ENCODE data around the gene BORA. TPM values are rescaled to one million over a fixed set of nuclear protein-coding genes. Genes with fewer than 3 reads are reported as not detected.

Gene BORA
- polyA plus RNA-seq (2013, experiment 1 of 2) = 12.2 TPM
- 12.1 TPM for polyA plus RNA-seq (2013, experiment 2 of 2)

DNA sequence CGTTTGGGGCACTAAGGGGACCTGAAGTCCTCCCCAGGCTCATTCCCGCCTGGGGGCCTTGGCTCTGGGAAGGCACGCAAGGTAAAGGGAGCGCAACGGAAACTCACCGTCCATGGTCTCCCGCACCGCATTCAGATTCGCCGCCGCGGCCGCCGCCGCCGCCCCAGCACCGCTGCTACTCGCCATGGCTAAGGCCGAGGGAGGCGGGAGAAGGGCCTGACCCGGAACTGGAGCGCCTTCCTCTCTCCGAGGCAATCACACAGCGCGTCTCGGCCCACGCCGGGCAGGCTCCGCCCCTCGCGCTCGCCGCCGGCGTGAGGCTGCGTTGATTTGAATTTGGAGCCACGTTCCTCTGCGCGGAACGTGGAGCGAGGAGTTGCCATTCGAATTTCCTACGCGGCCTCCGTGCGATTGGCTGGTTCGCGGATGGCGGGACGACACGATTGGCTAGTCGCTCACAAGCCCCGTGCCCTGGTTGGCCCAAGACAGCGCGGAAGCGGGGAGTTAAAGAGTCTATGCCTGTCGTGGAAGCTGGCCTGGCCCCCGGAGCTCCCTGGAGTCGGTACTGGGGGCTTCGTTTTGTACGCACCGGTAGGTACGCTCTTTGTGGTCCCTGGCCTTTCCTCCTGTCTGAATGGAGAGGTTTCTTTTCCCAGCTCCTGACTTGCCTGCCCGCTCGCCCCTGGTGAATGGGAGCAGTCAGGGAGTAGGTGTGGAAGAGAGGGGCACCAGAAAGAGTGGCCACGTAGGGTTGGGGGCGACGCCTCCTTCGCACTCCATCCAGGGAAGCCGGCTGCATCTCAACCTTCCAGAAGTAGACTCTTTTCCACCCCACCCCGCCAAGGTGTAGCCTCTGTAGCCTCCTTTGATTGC, at the start of gene BORA, which contains the start of gene MZT1:
TSS of gene BORA (plus strand) at position 507 of the 873 bp plus-strand sequence. CDS start 1,018 bp downstream, outside the sequence.
TSS of gene MZT1 (minus strand) at position 213 of the 873 bp plus-strand sequence. CDS start at position 186, 27 bp downstream.
- H3K4me3 ChIP-seq (ENCODE audit: low read length) = peak within 1 kb of the TSS; percentile 91
- H4K8ac ChIP-seq (ENCODE audit: low read depth, low read length) = no peak within 1 kb of the TSS
- H3K18ac ChIP-seq (ENCODE audit: low read length) = peak within 1 kb of the TSS; percentile 86
- no peaks in the 10 kb centered on the region for H3K27me3 ChIP-seq (ENCODE audit: insufficient read depth, low read length, poor library complexity)
- peak within 1 kb of the TSS; percentile 95 for H3K9ac ChIP-seq (ENCODE audit: low read length)
- no peaks in the 10 kb centered on the region for H3K4me1 ChIP-seq (ENCODE audit: control insufficient read depth, low read depth, low read length)
- H3K56ac ChIP-seq (ENCODE audit: low read length) = peak within 1 kb of the TSS; percentile 99
- H2BK120ac ChIP-seq (ENCODE audit: low read depth, low read length) = no peak within 1 kb of the TSS
- peak within 1 kb of the TSS; percentile 74 for H3K27ac ChIP-seq (ENCODE audit: low read depth, low read length)
- no peak within 1 kb of the TSS for H2BK15ac ChIP-seq (replicated peaks; ENCODE audit: low read depth)
- WGBS (ENCODE audit: extremely low coverage, insufficient coverage, low lambda C conversion rate) = no CpG with 5 or more reads among the region's 71 CpGs
- peak within 1 kb of the TSS; percentile 39 for H3K23ac ChIP-seq (ENCODE audit: low read length)
- peak within 1 kb of the TSS; percentile 62 for H2BK5ac ChIP-seq (ENCODE audit: low read length)
- H3K79me2 ChIP-seq (ENCODE audit: control insufficient read depth, insufficient read depth, low read length) = peaks cover 32% of the 10 kb centered on the region
- peak within 1 kb of the TSS; percentile 90 for H3K4me2 ChIP-seq (ENCODE audit: low read length)
- H3K4ac ChIP-seq (ENCODE audit: low read depth, low read length) = peak within 1 kb of the TSS; percentile 60
- no peak within 1 kb of the TSS for H4K5ac ChIP-seq (ENCODE audit: low read length)
- peak; percentile 98 for DNase-seq
- H2AK5ac ChIP-seq (ENCODE audit: low read length) = no peak within 1 kb of the TSS
- H3K79me1 ChIP-seq (ENCODE audit: low read length) = peaks cover 8% of the 10 kb centered on the region
- H3K36me3 ChIP-seq (ENCODE audit: control insufficient read depth, insufficient read depth, low read length) = no peaks in the 10 kb centered on the region

- Histone ChIP-seq H3K4me3 (ENCODE audit: low read length) (no peak overlapping the region), H3K4me1 (ENCODE audit: control insufficient read depth, low read depth, low read length) (no peaks in the 10 kb centered on the region), H2AK5ac (ENCODE audit: low read length) (no peak overlapping the region), H3K27me3 (ENCODE audit: insufficient read depth, low read length, poor library complexity) (no peaks in the 10 kb centered on the region), H3K9ac (ENCODE audit: low read length) (no peak overlapping the region), H3K27ac (ENCODE audit: low read depth, low read length) (no peak overlapping the region), H3K4me2 (ENCODE audit: low read length) (no peak overlapping the region), H2BK15ac (replicated peaks; ENCODE audit: low read depth) (no peak overlapping the region), H3K79me2 (ENCODE audit: control insufficient read depth, insufficient read depth, low read length) (no peaks in the 10 kb centered on the region), H3K18ac (ENCODE audit: low read length) (no peak overlapping the region), H3K56ac (ENCODE audit: low read length) (no peak overlapping the region), H4K5ac (ENCODE audit: low read length) (no peak overlapping the region), H3K36me3 (ENCODE audit: control insufficient read depth, insufficient read depth, low read length) (no peaks in the 10 kb centered on the region), H2BK5ac (ENCODE audit: low read length) (no peak overlapping the region), H3K23ac (ENCODE audit: low read length) (no peak overlapping the region), H2BK120ac (ENCODE audit: low read depth, low read length) (no peak overlapping the region), H3K79me1 (ENCODE audit: low read length) (no peaks in the 10 kb centered on the region), H4K8ac (ENCODE audit: low read depth, low read length) (no peak overlapping the region), H3K4ac (ENCODE audit: low read depth, low read length) (no peak overlapping the region)
- WGBS (ENCODE audit: extremely low coverage, insufficient coverage, low lambda C conversion rate) = no CpG with 5 or more reads among the region's 1 CpG
- no peak for DNase-seq
Measured at GRCh38 chr13:72678312-72678711, 49.4 kb upstream of the BORA start.

DNA sequence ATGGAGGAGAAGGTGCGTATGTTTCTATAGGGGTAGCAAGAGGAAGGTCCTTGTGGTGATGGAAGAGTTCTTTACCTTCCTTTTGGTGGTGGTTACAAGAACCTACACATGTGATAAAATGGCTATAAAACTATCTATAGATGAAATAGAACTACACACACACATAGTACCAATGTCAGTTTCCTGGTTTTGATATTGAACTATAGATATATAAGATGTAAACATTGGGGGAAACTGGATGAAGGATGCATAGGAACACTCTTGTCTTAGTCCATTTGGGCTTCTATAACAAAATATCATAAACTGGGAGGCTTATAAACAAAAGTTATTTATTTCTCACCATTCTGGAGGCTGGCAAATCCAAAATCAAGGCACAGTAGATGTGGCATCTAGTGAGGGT, 47.4 kb upstream of the BORA start:
- WGBS (ENCODE audit: extremely low coverage, insufficient coverage, low lambda C conversion rate) = no CpG with 5 or more reads among the region's 1 CpG
- H2BK120ac ChIP-seq (ENCODE audit: low read depth, low read length) = no peak overlapping the region
- H3K27ac ChIP-seq (ENCODE audit: low read depth, low read length) = no peak overlapping the region
- no peak overlapping the region for H2BK5ac ChIP-seq (ENCODE audit: low read length)
- no peaks in the 10 kb centered on the region for H3K36me3 ChIP-seq (ENCODE audit: control insufficient read depth, insufficient read depth, low read length)
- no peak overlapping the region for H3K4me3 ChIP-seq (ENCODE audit: low read length)
- H3K4me2 ChIP-seq (ENCODE audit: low read length) = no peak overlapping the region
- no peak overlapping the region for H3K9ac ChIP-seq (ENCODE audit: low read length)
- no peaks in the 10 kb centered on the region for H3K79me2 ChIP-seq (ENCODE audit: control insufficient read depth, insufficient read depth, low read length)
- no peak overlapping the region for H4K8ac ChIP-seq (ENCODE audit: low read depth, low read length)
- no peaks in the 10 kb centered on the region for H3K4me1 ChIP-seq (ENCODE audit: control insufficient read depth, low read depth, low read length)
- H3K18ac ChIP-seq (ENCODE audit: low read length) = no peak overlapping the region
- H2BK15ac ChIP-seq (replicated peaks; ENCODE audit: low read depth) = no peak overlapping the region
- no peak overlapping the region for H3K4ac ChIP-seq (ENCODE audit: low read depth, low read length)
- no peak overlapping the region for H2AK5ac ChIP-seq (ENCODE audit: low read length)
- H3K27me3 ChIP-seq (ENCODE audit: insufficient read depth, low read length, poor library complexity) = no peaks in the 10 kb centered on the region
- H4K5ac ChIP-seq (ENCODE audit: low read length) = no peak overlapping the region
- no peak for DNase-seq
- no peak overlapping the region for H3K56ac ChIP-seq (ENCODE audit: low read length)
- H3K79me1 ChIP-seq (ENCODE audit: low read length) = no peaks in the 10 kb centered on the region
- H3K23ac ChIP-seq (ENCODE audit: low read length) = no peak overlapping the region

DNA sequence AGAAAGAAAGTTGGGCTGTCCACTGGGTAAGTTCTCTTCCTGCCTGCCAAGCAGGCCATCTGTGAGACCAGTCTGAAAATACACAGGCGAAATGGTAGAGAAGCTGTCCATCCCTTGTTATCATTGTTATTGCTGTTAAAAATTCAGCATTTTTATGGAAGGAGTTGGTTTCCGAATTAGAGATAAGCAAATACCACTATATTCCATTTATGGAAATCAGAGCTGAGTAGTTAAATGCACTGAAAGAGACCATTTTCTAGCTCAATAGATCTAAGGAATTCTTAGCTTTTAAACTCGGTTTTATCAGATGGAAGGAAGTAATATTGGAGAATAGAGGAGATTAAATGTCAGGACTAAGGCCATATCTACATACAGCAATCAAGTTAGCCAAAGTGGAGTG, 41.0 kb upstream of the BORA start:
- no peak overlapping the region for H3K23ac ChIP-seq (ENCODE audit: low read length)
- WGBS (ENCODE audit: extremely low coverage, insufficient coverage, low lambda C conversion rate) = no CpG with 5 or more reads among the region's 3 CpGs
- H2AK5ac ChIP-seq (ENCODE audit: low read length) = no peak overlapping the region
- no peaks in the 10 kb centered on the region for H3K27me3 ChIP-seq (ENCODE audit: insufficient read depth, low read length, poor library complexity)
- no peak overlapping the region for H3K18ac ChIP-seq (ENCODE audit: low read length)
- no peak for DNase-seq
- no peak overlapping the region for H3K4me3 ChIP-seq (ENCODE audit: low read length)
- no peak overlapping the region for H3K9ac ChIP-seq (ENCODE audit: low read length)
- no peak overlapping the region for H2BK5ac ChIP-seq (ENCODE audit: low read length)
- no peak overlapping the region for H3K27ac ChIP-seq (ENCODE audit: low read depth, low read length)
- no peak overlapping the region for H3K4ac ChIP-seq (ENCODE audit: low read depth, low read length)
- H3K79me1 ChIP-seq (ENCODE audit: low read length) = no peaks in the 10 kb centered on the region
- no peak overlapping the region for H2BK120ac ChIP-seq (ENCODE audit: low read depth, low read length)
- no peak overlapping the region for H4K8ac ChIP-seq (ENCODE audit: low read depth, low read length)
- no peak overlapping the region for H3K56ac ChIP-seq (ENCODE audit: low read length)
- no peak overlapping the region for H2BK15ac ChIP-seq (replicated peaks; ENCODE audit: low read depth)
- H3K79me2 ChIP-seq (ENCODE audit: control insufficient read depth, insufficient read depth, low read length) = no peaks in the 10 kb centered on the region
- H3K4me2 ChIP-seq (ENCODE audit: low read length) = no peak overlapping the region
- no peaks in the 10 kb centered on the region for H3K4me1 ChIP-seq (ENCODE audit: control insufficient read depth, low read depth, low read length)
- H3K36me3 ChIP-seq (ENCODE audit: control insufficient read depth, insufficient read depth, low read length) = no peaks in the 10 kb centered on the region
- no peak overlapping the region for H4K5ac ChIP-seq (ENCODE audit: low read length)

DNA sequence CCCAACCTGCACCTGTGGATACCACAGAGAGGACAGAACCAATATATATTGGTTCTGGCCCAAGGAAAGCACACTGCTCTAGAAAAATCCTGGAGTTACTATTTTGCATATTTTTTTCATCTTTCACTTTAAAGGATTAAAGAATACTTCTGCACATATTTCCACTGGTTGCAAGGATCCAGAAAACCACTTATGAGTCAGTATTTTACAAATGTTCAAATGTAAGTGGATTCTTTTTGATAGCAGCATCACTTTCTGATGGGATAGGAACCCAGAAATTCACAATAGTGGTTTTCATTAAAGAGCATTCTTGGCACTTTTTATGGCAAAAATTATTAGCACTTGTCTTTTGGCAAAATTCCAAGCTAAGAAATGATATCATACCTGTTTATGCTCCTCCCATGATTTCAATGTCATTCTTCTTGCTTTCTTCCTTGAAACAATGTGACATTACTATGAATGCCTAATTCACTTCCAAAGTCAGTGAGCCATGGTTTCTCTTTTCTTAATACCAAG, 38.5 kb upstream of the BORA start:
- Histone ChIP-seq H3K18ac (ENCODE audit: low read length) (no peak overlapping the region), H3K56ac (ENCODE audit: low read length) (no peak overlapping the region), H3K27me3 (ENCODE audit: insufficient read depth, low read length, poor library complexity) (no peaks in the 10 kb centered on the region), H2AK5ac (ENCODE audit: low read length) (no peak overlapping the region), H2BK120ac (ENCODE audit: low read depth, low read length) (no peak overlapping the region), H3K4me2 (ENCODE audit: low read length) (no peak overlapping the region), H3K9ac (ENCODE audit: low read length) (no peak overlapping the region), H2BK15ac (replicated peaks; ENCODE audit: low read depth) (no peak overlapping the region), H3K27ac (ENCODE audit: low read depth, low read length) (no peak overlapping the region), H3K36me3 (ENCODE audit: control insufficient read depth, insufficient read depth, low read length) (no peaks in the 10 kb centered on the region), H3K4ac (ENCODE audit: low read depth, low read length) (no peak overlapping the region), H4K8ac (ENCODE audit: low read depth, low read length) (no peak overlapping the region), H3K23ac (ENCODE audit: low read length) (no peak overlapping the region), H3K4me1 (ENCODE audit: control insufficient read depth, low read depth, low read length) (no peaks in the 10 kb centered on the region), H2BK5ac (ENCODE audit: low read length) (no peak overlapping the region), H3K79me1 (ENCODE audit: low read length) (no peaks in the 10 kb centered on the region), H3K4me3 (ENCODE audit: low read length) (no peak overlapping the region), H4K5ac (ENCODE audit: low read length) (no peak overlapping the region), H3K79me2 (ENCODE audit: control insufficient read depth, insufficient read depth, low read length) (no peaks in the 10 kb centered on the region)
- DNase-seq = no peak
